GM23338 (cell line): ENCODE data around the gene ADCYAP1R1. TPM values are rescaled to one million over a fixed set of nuclear protein-coding genes. Genes with fewer than 3 reads are reported as not detected.

Experiments
- ATAC-seq: fragments of 200-7000 bp; cut with Tn5 transposase; 3 replicates; pipeline ENCODE4 v1.9.1; 2020
- DNase-seq: peaks from one replicate; pipeline ENCODE4 v3.0.0-alpha.2; 2015; ENCODE audit warnings: low spot score
- H2AFZ ChIP-seq: fragments of 200-600 bp; sonication (generic); 2 replicates; pipeline ENCODE4 v1.8.0; 2016; ENCODE audit warnings: antibody characterized with exemption, mild to moderate bottlenecking, moderate library complexity
- H3F3A ChIP-seq: fragments of 200-600 bp; sonication (generic); replicated peaks from 2 replicates; pipeline ENCODE4 v1.8.0; 2017; ENCODE audit warnings: antibody characterized with exemption, mixed run types, low read depth
- H3K27ac ChIP-seq: fragments of 200-600 bp; sonication (generic); 2 replicates; pipeline ENCODE4 v1.6.1; 2016; ENCODE audit warnings: low read depth
- H3K27me3 ChIP-seq: fragments of 200-600 bp; sonication (generic); 2 replicates; pipeline ENCODE4 v1.8.0; 2016; ENCODE audit warnings: mild to moderate bottlenecking, mixed run types, moderate library complexity; ENCODE audit not compliant: insufficient read depth
- H3K36me3 ChIP-seq: fragments of 200-600 bp; sonication (generic); 2 replicates; pipeline ENCODE4 v1.8.0; 2016; ENCODE audit warnings: mild to moderate bottlenecking; ENCODE audit not compliant: insufficient read depth
- H3K4me1 ChIP-seq: fragments of 200-600 bp; sonication (generic); 2 replicates; pipeline ENCODE4 v1.8.0; 2016; ENCODE audit warnings: mild to moderate bottlenecking, moderate library complexity; ENCODE audit not compliant: insufficient read depth
- H3K4me2 ChIP-seq: fragments of 200-600 bp; sonication (generic); 2 replicates; pipeline ENCODE4 v1.7.1; 2017; ENCODE audit warnings: mixed run types
- H3K4me3 ChIP-seq: fragments of 200-600 bp; sonication (generic); 2 replicates; pipeline ENCODE4 v1.6.1; 2016; ENCODE audit warnings: mixed run types
- H3K79me2 ChIP-seq: fragments of 200-600 bp; sonication (generic); replicated peaks from 2 replicates; pipeline ENCODE4 v1.8.0; 2017; ENCODE audit warnings: mild to moderate bottlenecking; ENCODE audit not compliant: insufficient read depth
- H3K9me2 ChIP-seq: fragments of 200-600 bp; sonication (generic); 2 replicates; pipeline ENCODE4 v1.8.0; 2017; ENCODE audit not compliant: insufficient read depth
- H4K20me1 ChIP-seq: fragments of 200-600 bp; sonication (generic); replicated peaks from 2 replicates; pipeline ENCODE4 v1.8.0; 2017; ENCODE audit warnings: mild to moderate bottlenecking; ENCODE audit not compliant: insufficient read depth
- H3K27ac Mint-ChIP-seq: 2 replicates; pipeline ENCODE4 v1.8.0; 2020; ENCODE audit warnings: inconsistent platforms, mild to moderate bottlenecking, moderate library complexity, mixed read lengths
- H3K27me3 Mint-ChIP-seq: 3 replicates; pipeline ENCODE4 v1.8.0; 2022; ENCODE audit warnings: low read depth, mild to moderate bottlenecking, moderate library complexity, mixed read lengths, inconsistent platforms; ENCODE audit not compliant: insufficient read depth, poor library complexity
- H3K36me3 Mint-ChIP-seq: 3 replicates; pipeline ENCODE4 v1.8.0; 2021; ENCODE audit warnings: low read depth, mild to moderate bottlenecking, inconsistent platforms, moderate library complexity, mixed read lengths
- H3K4me1 Mint-ChIP-seq: 3 replicates; pipeline ENCODE4 v1.8.0; 2020; ENCODE audit warnings: mild to moderate bottlenecking, inconsistent platforms, mixed read lengths
- H3K4me3 Mint-ChIP-seq: 3 replicates; pipeline ENCODE4 v1.8.0; 2021; ENCODE audit warnings: moderate library complexity, mild to moderate bottlenecking, inconsistent platforms, mixed read lengths
- H3K9me3 Mint-ChIP-seq: 3 replicates; pipeline ENCODE4 v1.8.0; 2020; ENCODE audit warnings: moderate library complexity, mild to moderate bottlenecking, inconsistent platforms, mixed read lengths
- CREB1 ChIP-seq: fragments of 250-450 bp; sonication (Bioruptor Pico); IDR thresholded peaks from 2 replicates; pipeline ENCODE4 v1.5.0; 2020; ENCODE audit warnings: low read depth, mild to moderate bottlenecking, moderate library complexity
- CTCF ChIP-seq, 2 experiments: fragments of 200-600 bp in 1 of 2; sonication (generic) in 1 of 2; conservative IDR thresholded peaks; 2 replicates each; pipeline versions ENCODE4 v1.5.1 to v1.6.1; 2016 to 2017; ENCODE audit warnings: antibody characterized with exemption in 2 of 2, low read depth in 2 of 2, mild to moderate bottlenecking in 2 of 2, moderate library complexity in 1 of 2
- EZH2phosphoT487 ChIP-seq: fragments of 200-600 bp; sonication (generic); IDR thresholded peaks from one replicate; pipeline ENCODE4 v1.8.1; 2018; ENCODE audit warnings: antibody characterized with exemption; ENCODE audit not compliant: unreplicated experiment
- JUNB ChIP-seq: IDR thresholded peaks from one replicate; pipeline ENCODE4 v1.6.1; 2016; ENCODE audit warnings: antibody characterized with exemption; ENCODE audit not compliant: unreplicated experiment
- POLR2AphosphoS5 ChIP-seq: IDR thresholded peaks from 2 replicates; pipeline ENCODE4 v1.6.1; 2016; ENCODE audit warnings: antibody characterized with exemption, low read depth
- REST ChIP-seq: IDR thresholded peaks from one replicate; pipeline ENCODE4 v1.6.1; 2018; ENCODE audit warnings: antibody characterized with exemption; ENCODE audit not compliant: unreplicated experiment
- ZNF114 ChIP-seq: fragments of 250-450 bp; sonication (Bioruptor Pico); IDR thresholded peaks from 2 replicates; pipeline ENCODE4 v1.5.0; 2020; ENCODE audit warnings: mild to moderate bottlenecking, moderate library complexity
- ZNF331 ChIP-seq: fragments of 250-450 bp; sonication (Bioruptor Pico); IDR thresholded peaks from 2 replicates; pipeline ENCODE4 v1.5.0; 2020; ENCODE audit warnings: low read depth, mild to moderate bottlenecking, moderate library complexity
- ZNF462 ChIP-seq: fragments of 250-450 bp; sonication (Bioruptor Pico); IDR thresholded peaks from 2 replicates; pipeline ENCODE4 v1.5.0; 2020; ENCODE audit warnings: mild to moderate bottlenecking, moderate library complexity
- polyA plus RNA-seq: library from polyadenylated mRNA; unstranded; fragments of >200 nt; fragmentation: Nextera tagmentation; extraction: Ambion mirVana; gene quantifications from 2 replicates; pipeline ENCODE4 v1.2.1, GENCODE V29; 2016
- total RNA-seq: library from RNA; depleted of rRNA; stranded (reverse); fragments of >200 nt; shearing (Covaris generic); gene quantifications from 2 replicates; pipeline ENCODE4 v1.2.3, GENCODE V29; 2014

ADCYAP1R1 gene
- total and polyA plus RNA-seq, 2 experiments from 2014 or later = 1.8 to 10.6 TPM

- no peak overlapping the region for H3K27ac Mint-ChIP-seq
Measured at GRCh38 chr7:31111109-31111451, 59.0 kb downstream of the ADCYAP1R1 start.

More at GRCh38 chr7:31111109-31111451, 59.0 kb downstream of the ADCYAP1R1 start:
- Histone ChIP-seq H4K20me1 (no peaks in the 10 kb centered on the region), H3K4me1 (no peaks in the 10 kb centered on the region; the same call in 1 of the 2 replicates), H3K9me2 (peaks cover 5% of the 10 kb centered on the region; the same call in 1 of the 2 replicates), H2AFZ (no peak overlapping the region), H3K36me3 (no peaks in the 10 kb centered on the region), H3F3A (no peaks in the 10 kb centered on the region), H3K4me3 (no peak overlapping the region), H3K79me2 (no peaks in the 10 kb centered on the region), H3K4me2 (no peak overlapping the region), H3K27ac (no peak overlapping the region), H3K27me3 (no peaks in the 10 kb centered on the region)
- Mint-ChIP-seq H3K36me3 (peaks cover 3% of the 10 kb centered on the region; the same call in 1 of the 3 replicates), H3K4me1 (no peaks in the 10 kb centered on the region; the same call in 2 of the 3 replicates), H3K9me3 (no peaks in the 10 kb centered on the region), H3K27me3 (no peaks in the 10 kb centered on the region), H3K4me3 (no peak overlapping the region)
- ATAC-seq (no peak), DNase-seq (no peak)
- TF ChIP-seq ZNF331 (CRISPR knock-in tag) (no peak), CTCF (conservative IDR thresholded peaks at IDR 0.05; ENCODE audit: low read depth in 2 of 2) (no peak), EZH2phosphoT487 (no peak), JUNB (no peak), POLR2AphosphoS5 (no peak), CREB1 (CRISPR knock-in tag) (no peak), ZNF462 (CRISPR knock-in tag) (no peak), ZNF114 (no peak), REST (no peak)
